ENCODE results near the gene TBL1X.
"Not testable (repeated sequence)": the region's sequence is repeated elsewhere in the genome, so short reads cannot be mapped to it uniquely, and the experiment has no call there.

TBL1X gene
- total RNA-seq = 50.5 reads per million, percentile 68 among the genes with 10 or more reads in this experiment

DNA sequence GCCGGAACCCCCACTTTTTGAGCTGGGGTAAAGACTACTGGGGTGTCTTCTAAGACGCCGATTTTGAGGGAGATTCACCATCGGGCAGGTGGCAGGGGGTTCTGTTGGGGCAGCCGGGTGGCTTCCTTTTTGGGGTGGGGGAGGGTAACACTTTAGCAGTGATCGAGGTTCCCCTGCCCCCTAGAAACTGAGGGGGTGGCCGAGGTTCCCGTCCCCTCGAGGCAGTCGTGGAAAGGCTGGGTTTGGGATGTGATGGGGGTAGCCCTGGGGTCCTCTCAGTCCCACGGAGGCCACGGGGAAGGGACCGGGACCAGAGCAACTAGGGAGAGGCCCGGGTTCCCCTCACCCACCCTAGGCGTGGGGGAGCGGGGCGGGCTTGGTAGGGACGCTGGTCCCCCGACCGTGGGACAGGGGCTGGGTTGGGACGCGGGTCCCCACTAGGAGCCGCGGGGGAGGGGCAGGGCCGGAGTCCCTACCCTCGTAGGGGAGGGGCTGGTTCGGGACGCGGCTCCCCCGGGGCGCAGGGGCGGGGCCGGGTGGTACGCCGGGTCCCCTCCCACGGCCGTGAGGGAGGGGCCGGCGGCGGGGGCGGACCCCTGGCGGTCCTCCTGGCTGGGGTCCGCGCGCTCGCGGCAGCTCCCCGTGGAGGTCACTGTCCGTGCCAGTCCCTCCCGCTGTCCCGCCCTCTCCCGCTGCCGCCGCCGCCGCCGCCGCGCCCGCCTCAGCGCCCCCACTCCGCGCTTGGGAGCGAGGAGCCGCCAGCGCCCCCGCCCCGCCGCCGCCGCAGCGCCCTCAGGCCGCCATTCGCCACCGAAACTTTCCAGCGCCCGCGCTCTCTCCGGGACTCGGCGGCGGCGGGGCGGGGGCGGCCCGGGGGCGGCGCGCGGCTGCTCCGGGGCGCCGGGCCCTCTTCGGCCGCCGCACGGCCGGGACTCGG lies at the start of gene TBL1X:
TBL1X (plus strand) TSS at position 624 of the 937 bp plus-strand sequence. CDS start 188,529 bp downstream, outside the sequence.
- DNase-seq = peak; percentile 29

DNA sequence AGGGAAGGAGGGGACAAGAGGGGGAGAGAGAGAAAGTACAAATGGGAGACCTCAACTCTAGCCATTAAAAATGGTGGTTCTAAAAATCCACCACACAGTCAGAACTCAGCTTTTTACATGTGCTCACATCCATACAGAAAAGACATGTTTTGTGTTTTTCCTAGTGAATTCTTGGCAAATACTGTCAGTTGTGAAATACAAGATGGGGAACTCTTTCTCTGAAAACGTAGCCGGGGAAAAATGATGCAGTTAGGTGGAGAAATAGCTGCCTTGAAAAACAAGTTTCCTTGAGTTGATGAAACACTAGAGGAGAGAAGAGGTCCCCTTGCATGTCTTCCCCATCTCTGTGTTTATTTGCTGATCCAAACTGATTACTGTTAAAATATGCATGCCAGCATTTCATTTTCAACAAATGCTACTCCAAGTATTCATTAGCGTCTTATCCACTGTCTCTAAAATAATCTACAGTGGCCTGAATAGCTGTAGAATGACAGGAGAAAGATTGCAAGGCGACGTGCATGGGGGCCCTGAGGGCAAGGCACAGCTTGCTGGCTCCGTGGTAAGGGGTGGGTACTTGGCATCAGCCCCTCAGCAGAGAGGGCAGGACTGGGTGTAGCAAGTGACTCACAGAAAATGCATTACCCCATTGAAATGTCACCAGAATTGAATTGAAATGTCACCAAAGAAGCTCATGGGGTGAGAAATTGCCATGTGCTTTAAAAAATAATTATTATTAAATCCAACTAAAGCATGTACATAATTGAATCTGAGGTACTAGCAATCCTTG lies 48.1 kb upstream of the TBL1X start:
- no peak for DNase-seq

DNA sequence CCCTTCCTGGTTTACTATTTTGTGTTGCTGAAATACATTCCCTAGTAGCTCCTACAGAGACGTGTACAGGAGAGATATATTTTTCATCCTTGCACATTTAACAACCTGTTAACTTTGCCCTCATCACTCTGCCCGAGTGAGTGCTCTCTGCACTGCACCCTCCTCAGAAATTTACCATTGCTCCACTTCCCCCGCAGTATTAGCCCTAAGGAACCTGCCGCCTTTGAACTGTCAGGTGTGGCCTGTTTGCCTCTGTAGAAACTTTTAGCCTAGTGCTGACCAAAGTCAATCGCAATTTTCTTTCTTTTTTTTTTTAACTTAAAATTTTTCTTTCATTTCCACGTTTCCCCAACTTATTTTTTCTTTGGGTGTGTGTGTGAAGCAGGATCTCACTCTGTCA lies 46.6 kb upstream of the TBL1X start:
- no peak for DNase-seq

DNA sequence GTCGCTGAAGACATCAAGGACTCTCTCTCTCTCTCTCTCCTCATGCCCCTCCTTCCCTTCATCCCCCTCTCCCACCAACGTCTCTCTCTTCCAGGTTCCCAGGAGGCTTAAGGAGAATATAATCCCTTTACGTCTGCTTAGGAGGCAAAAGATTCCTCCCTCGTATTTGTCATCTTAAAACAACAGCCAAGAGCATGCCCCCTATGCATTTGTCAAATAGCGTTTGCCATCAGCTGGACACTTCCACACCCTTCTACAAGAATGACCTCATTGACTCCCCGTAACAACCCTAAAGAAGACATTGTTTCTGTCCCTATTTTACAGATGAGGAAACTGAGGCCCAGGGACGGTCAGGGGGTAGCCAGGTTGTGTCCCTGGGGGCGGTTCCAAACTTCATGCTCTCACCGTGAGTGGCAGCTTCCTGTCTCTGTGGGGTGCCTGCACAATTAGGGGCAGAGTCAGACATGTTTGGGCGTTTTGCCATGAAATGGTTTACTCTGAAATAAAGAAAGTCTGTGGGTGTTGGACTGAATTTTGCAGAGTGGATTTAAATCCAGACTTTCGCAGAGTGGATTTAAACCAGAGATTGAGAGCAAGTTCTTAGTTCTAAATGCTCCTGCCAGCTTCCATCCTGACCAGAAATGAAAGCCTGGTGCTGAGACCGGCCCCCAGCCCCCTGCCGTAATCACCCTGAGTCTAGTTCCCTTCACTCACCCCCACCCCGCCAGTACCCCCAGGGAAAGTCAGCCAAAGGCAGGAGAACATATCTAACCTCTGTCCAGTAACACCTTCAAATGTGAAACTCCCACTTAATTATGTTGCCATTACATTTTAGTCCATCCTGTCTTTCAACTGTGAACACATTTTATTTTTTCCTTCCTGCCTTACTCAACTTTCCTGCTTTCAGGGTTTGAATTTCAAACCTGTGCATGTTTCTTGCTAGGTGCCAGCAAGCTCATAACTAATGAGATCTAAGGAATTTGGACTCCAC lies 44.3 kb upstream of the TBL1X start:
- DNase-seq = no peak

- no peak for DNase-seq
Observed at GRCh38 chrX:9429767-9430166, 35.1 kb upstream of the TBL1X start.

DNA sequence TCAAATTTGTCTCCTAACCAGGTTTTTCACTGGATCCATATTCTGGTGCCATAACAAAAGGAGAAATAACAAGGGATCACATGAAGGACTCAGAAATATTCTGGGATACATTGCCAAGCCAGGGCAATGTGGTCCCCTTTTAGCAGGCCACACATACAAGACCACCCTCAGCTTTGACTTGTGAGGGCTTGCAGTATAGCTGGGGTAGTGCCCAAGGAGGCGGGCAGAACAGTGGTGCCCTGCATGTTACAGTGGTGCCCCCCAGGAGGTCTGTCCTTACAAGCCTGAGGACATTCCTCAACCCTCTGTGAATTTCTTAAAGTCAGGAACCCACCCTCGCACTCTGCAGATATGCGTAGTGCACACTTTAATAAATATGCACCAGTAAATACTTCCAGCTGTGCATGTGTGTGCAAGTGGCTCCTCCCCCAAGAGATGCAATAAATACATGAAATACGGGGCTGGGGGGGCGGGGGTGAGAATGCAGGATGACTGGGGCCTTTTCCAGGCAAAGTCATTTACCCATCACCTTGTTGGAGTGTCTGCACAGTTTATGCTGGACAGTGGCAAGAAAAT lies 34.4 kb upstream of the TBL1X start:
- DNase-seq = no peak

- DNase-seq = no peak
Observed at GRCh38 chrX:9431281-9431680, 33.6 kb upstream of the TBL1X start.

GRCh38 chrX:9433596-9433995 lies 31.3 kb upstream of the TBL1X start:
- DNase-seq = no peak

- no peak for DNase-seq
Observed at GRCh38 chrX:9434051-9434550, 30.8 kb upstream of the TBL1X start.

GRCh38 chrX:9435086-9435485 lies 29.8 kb upstream of the TBL1X start:
- not testable (repeated sequence) for DNase-seq

GRCh38 chrX:9436812-9437211 lies 28.0 kb upstream of the TBL1X start:
- DNase-seq = no peak

DNA sequence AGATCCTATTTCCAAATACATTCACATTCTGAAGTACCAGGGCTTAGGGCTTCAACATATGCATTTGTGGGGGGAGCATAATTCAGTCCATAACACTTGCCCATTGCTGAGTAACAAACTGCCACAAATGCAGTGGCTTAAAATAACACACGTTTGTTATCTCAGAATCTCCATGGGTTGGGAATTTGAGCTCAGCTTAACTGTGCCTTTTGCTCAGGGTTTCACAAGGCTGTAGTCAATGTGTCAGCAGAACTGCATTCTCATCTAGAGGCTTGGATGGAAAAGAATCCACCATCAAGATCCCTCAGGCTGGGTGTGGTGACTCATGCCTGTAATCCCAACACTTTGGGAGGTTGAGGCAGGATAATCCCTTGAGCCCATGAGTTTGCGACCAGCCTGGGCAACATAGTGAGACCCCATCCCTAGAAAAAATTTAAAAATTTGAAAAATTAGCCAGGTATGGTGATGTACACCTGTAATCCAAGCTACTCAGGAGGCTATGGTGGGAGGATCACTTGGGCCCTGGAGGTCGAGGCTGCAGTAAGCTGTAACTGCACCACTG lies 25.8 kb upstream of the TBL1X start:
- no peak for DNase-seq

DNA sequence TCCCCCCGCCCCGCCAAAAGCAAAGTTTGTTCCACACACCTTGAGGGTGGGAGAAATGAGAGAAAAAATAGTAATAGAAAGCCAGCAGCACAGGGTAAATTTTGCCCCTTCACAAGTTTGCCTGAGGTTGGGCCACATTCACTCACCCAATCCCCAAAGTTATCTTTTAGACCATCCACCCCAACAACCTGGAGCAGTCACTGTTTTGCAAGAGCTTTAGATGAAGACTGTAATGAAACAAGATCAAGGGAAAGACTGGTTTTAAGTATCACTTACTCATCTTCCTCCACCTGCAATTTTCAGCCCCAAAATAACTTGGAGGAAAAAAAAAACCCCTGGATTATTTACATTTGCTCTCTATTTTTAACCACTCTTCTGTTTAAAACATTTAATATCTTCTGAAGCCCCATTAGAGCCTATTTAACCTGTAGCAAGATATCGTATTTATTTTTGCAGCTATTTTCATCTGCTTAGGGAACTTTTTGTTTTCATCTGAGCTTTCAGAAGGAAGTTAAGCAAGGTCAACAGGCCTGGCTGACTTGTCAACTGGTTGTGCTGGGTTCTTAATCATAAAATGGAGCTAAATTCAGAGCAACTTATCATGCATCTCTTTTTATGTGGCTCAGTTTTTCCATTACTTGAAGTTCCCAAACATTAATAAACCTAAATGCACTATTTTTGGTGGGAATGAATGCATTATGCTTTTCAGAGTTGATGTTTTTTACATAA lies 24.6 kb upstream of the TBL1X start:
- no peak for DNase-seq

DNA sequence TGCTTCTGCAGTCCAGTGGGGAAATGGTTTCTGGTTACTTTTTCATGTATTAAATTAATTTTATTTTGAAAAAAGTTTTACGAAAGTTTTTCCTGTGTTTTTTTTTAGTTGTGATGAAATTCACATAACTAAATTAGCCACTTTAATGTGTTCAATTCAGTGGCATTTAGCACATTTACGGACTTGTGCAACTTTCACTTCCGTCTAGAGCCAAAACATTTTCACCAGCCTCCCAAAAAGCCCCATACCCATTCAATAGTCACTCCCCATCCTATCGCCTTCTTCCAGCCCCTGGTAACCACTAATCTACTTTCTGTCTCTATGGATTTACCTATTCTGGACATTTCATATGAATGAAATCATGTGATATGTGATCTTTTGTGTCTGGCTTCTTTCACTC lies 22.8 kb upstream of the TBL1X start:
- DNase-seq = no peak

- DNase-seq = no peak
Observed at GRCh38 chrX:9443327-9443726, 21.5 kb upstream of the TBL1X start.

DNA sequence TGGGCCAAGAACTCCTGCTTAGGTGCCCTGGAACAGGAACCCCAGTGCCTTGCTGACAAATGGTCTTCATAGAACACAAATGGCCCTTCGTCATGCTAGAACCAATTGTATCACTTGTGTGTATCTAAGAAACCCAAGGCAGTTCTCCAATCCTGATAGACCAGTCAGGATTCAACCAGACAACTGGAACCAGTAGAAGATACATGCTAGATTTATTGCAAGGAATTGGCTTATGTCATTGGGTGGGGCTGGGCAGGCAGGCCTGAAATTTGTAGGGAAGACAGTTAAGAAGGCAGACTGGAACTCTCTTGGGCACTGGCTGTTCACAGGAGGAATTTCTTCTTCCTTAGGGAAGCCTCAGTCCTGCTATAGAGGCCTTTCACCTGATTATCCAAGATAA lies 17.0 kb upstream of the TBL1X start:
- no peak for DNase-seq

DNA sequence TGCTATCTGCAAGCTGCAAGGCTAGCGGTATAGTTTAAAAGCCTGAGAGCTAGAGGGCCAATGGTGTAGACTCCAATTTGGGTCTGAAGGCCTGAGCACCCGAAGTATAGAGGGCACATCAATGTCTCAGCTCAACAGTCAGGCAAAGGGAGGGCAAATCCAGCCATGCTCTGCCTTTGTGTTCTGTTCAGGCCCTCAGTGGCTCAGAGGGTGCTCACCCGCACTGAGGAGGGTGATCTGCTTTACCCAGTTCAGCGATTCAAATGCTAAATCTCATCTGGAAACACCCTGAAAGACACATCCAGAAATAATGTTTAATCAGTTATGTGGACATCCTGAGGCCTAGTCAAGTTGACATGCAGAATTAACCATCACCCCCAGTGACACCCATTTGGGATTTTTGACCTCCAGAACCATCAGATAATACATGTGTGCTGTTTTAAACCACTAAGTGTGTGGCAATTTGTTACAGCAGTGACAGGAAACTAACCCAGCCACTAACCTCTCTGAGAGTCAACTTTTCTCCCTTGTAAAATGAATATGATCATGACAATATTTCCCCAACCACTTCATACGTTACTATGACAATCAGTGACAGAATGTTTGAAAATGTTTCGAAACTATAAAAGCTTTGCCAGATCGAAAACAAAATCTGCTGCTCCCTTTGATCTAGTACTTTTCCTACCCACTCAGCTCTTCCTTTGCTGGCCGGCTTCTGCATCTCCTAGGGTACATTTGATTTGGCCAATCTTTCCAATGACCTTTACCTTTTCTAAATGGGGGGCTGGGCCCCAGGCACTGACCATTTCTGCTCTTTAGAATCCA lies 8.4 kb upstream of the TBL1X start:
- DNase-seq = no peak

DNA sequence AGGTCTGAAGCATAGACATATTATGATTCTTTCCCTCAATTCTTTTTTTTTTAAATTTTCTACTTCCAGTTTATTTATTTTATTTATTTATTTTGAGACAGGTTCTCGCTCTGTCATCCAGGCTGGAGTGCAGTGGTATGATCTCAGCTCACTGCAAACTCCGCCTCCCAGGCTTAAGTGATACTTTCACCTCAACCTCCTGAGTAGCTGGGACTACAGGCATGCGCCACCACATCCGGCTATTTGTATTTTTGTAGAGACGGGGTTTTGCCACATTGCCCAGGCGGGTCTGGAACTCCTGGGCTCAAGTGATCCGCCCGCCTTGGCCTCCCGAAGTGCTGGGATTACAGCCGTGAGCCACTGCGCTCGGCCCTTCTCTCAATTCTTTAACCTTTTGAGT lies 6.8 kb upstream of the TBL1X start:
- not testable (repeated sequence) for DNase-seq

- no peak for DNase-seq
Observed at GRCh38 chrX:9458516-9459078, 6.3 kb upstream of the TBL1X start.

Measured in effector CD4-positive, alpha-beta T cell (primary cell).